Sigmoid colon (tissue), 3 donors: ENCODE results near the gene SEPTIN1.

Source experiments
- POLR2A ChIP-seq, 2 donors: fragments of 450-650 bp; IDR thresholded peaks; one replicate each; pipeline ENCODE4 v1.6.1; 2016; ENCODE audit warnings: antibody characterized with exemption in 2 of 2, mild to moderate bottlenecking in 2 of 2, moderate library complexity in 2 of 2
- TF ChIP-seq, protein P1 (sequence below), 4 experiments: fragments of 450-650 bp in 3 of 4; fragments of 200-600 bp in 1 of 4; IDR thresholded peaks; one replicate each; pipeline ENCODE4 v1.5.1; 2016 to 2019; ENCODE audit warnings: antibody characterized with exemption in 4 of 4, mild to moderate bottlenecking in 3 of 4, moderate library complexity in 2 of 4

GRCh38 chr16:30367349-30368009 is 14.9 kb downstream of the SEPTIN1 start:
- no peak for TF ChIP-seq POLR2A (IDR thresholded peaks at IDR 0.05)
- TF ChIP-seq, protein P1, sequence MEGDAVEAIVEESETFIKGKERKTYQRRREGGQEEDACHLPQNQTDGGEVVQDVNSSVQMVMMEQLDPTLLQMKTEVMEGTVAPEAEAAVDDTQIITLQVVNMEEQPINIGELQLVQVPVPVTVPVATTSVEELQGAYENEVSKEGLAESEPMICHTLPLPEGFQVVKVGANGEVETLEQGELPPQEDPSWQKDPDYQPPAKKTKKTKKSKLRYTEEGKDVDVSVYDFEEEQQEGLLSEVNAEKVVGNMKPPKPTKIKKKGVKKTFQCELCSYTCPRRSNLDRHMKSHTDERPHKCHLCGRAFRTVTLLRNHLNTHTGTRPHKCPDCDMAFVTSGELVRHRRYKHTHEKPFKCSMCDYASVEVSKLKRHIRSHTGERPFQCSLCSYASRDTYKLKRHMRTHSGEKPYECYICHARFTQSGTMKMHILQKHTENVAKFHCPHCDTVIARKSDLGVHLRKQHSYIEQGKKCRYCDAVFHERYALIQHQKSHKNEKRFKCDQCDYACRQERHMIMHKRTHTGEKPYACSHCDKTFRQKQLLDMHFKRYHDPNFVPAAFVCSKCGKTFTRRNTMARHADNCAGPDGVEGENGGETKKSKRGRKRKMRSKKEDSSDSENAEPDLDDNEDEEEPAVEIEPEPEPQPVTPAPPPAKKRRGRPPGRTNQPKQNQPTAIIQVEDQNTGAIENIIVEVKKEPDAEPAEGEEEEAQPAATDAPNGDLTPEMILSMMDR (IDR thresholded peaks at IDR 0.05): no peak
